Panc1 (cell line): Measurements from ENCODE around the gene ZNF502.

ENCODE experiments used
- SIN3A ChIP-seq: IDR thresholded peaks from 2 replicates; pipeline ENCODE4 v1.6.1; 2012; ENCODE audit warnings: low read depth, mild to moderate bottlenecking, low read length, moderate library complexity, borderline replicate concordance; ENCODE audit not compliant: insufficient read depth
- TF ChIP-seq, protein P1 (sequence below): fragments of 450-650 bp; IDR thresholded peaks from 2 replicates; pipeline ENCODE4 v1.5.1; 2017; ENCODE audit warnings: mild to moderate bottlenecking

DNA sequence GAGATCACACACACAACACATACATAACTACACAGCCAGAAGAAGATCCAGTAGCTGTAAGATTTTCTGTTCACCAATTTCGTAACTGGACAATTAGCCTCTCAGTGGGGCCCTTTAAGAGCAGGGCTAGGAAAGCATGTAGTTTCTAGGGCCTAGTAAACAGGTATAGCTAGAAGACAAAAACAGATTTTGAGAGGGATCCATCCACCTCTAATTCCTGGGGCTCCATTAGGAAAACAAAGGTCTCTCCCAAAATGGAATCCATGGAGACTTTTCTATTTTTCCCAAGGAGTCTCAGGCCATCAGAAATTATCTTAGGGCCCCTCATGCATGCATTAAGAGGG, 59.6 kb downstream of the ZNF502 start:
- TF ChIP-seq, protein P1, sequence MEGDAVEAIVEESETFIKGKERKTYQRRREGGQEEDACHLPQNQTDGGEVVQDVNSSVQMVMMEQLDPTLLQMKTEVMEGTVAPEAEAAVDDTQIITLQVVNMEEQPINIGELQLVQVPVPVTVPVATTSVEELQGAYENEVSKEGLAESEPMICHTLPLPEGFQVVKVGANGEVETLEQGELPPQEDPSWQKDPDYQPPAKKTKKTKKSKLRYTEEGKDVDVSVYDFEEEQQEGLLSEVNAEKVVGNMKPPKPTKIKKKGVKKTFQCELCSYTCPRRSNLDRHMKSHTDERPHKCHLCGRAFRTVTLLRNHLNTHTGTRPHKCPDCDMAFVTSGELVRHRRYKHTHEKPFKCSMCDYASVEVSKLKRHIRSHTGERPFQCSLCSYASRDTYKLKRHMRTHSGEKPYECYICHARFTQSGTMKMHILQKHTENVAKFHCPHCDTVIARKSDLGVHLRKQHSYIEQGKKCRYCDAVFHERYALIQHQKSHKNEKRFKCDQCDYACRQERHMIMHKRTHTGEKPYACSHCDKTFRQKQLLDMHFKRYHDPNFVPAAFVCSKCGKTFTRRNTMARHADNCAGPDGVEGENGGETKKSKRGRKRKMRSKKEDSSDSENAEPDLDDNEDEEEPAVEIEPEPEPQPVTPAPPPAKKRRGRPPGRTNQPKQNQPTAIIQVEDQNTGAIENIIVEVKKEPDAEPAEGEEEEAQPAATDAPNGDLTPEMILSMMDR, result no peak
- no peak for TF ChIP-seq SIN3A
